Activated naive CD8-positive, alpha-beta T cell treated with anti-CD3 and anti-CD28 coated beads, Interleukin-2, amount 50 U/mL, for 16 hours (primary cell): ENCODE results near the gene FREM1.
"Not testable (repeated sequence)": the region's sequence is repeated elsewhere in the genome, so short reads cannot be mapped to it uniquely, and the experiment has no call there.

Source experiments
- DNase-seq: peaks from one replicate; pipeline ENCODE4 v3.0.0-alpha.2; 2020; ENCODE audit warnings: low read depth, low spot score

Gene FREM1

GRCh38 chr9:14909961-14910805 is at the start of gene FREM1:
FREM1 (minus strand) TSS chr9:14910428; CDS start chr9:14868977, 41,451 bp downstream.
- no peak for DNase-seq

GRCh38 chr9:14958989-14959388 is 48.8 kb upstream of the FREM1 start:
- no peak for DNase-seq

GRCh38 chr9:14957109-14957508 is 46.9 kb upstream of the FREM1 start:
- DNase-seq: no peak

- DNase-seq: no peak
These were observed 46.0 kb upstream of the FREM1 start for GRCh38 chr9:14956208-14956607.

GRCh38 chr9:14945351-14945750 is 35.1 kb upstream of the FREM1 start:
- no peak for DNase-seq

- DNase-seq: no peak
These were observed 31.5 kb upstream of the FREM1 start for GRCh38 chr9:14941501-14942405.

GRCh38 chr9:14939378-14939777 is 29.1 kb upstream of the FREM1 start:
- DNase-seq: no peak

GRCh38 chr9:14937216-14937615 is 27.0 kb upstream of the FREM1 start:
- no peak for DNase-seq

GRCh38 chr9:14936491-14936890 is 26.3 kb upstream of the FREM1 start:
- no peak for DNase-seq

GRCh38 chr9:14935964-14936363 is 25.7 kb upstream of the FREM1 start:
- DNase-seq: no peak

- no peak for DNase-seq
These were observed 25.0 kb upstream of the FREM1 start for GRCh38 chr9:14935106-14935751.

- DNase-seq: no peak
These were observed 22.4 kb upstream of the FREM1 start for GRCh38 chr9:14932641-14933040.

GRCh38 chr9:14932231-14932630 is 22.0 kb upstream of the FREM1 start:
- DNase-seq: no peak

- DNase-seq: no peak
These were observed 16.9 kb upstream of the FREM1 start for GRCh38 chr9:14926941-14927624.

- DNase-seq: no peak
These were observed 14.3 kb upstream of the FREM1 start for GRCh38 chr9:14924230-14925219.

GRCh38 chr9:14923701-14924100 is 13.5 kb upstream of the FREM1 start:
- DNase-seq: no peak

GRCh38 chr9:14920805-14921204 is 10.6 kb upstream of the FREM1 start:
- DNase-seq: not testable (repeated sequence)

- no peak for DNase-seq
These were observed 3.1 kb upstream of the FREM1 start for GRCh38 chr9:14913366-14913765.

GRCh38 chr9:14912859-14913258 is 2.6 kb upstream of the FREM1 start:
- no peak for DNase-seq

- DNase-seq: no peak
These were observed 818 bp upstream of the FREM1 start for GRCh38 chr9:14911046-14911445.
